Astrocyte of the cerebellum (primary cell): ENCODE results near the gene PYDC1.

Experiments
- DNase-seq: peaks from one replicate; pipeline ENCODE4 v3.0.0-alpha.2; 2011; ENCODE audit warnings: low read depth
- H3K4me3 ChIP-seq: 2 replicates; pipeline ENCODE4 v1.5.1; 2011; ENCODE audit warnings: mild to moderate bottlenecking, low read depth, low read length, moderate library complexity
- CTCF ChIP-seq: IDR thresholded peaks from 2 replicates; pipeline ENCODE4 v1.5.1; 2012; ENCODE audit warnings: low read length, low read depth, moderate library complexity, mild to moderate bottlenecking; ENCODE audit errors: missing control alignments
- in situ Hi-C: cut with HindIII; loops from 2 replicates; pipeline ENCODE4 v1.10.0; 2017; ENCODE audit warnings: low sequenced_read_pairs

The PYDC1 gene

GRCh38 chr16:31216422-31217135 lies at the start of gene PYDC1:
Gene PYDC1 (minus strand): TSS chr16:31217135. CDS start chr16:31217028, 107 bp downstream.
- DNase-seq: no peak
- in situ Hi-C loops: no loop called here
- no peak for TF ChIP-seq CTCF
- H3K4me3 ChIP-seq: no peak within 1 kb of the TSS

GRCh38 chr16:31265329-31266245 lies 48.7 kb upstream of the PYDC1 start:
- TF ChIP-seq CTCF: no peak
- DNase-seq: no peak
- in situ Hi-C loops: no loop called here
- no peak overlapping the region for H3K4me3 ChIP-seq

GRCh38 chr16:31262084-31262483 lies 45.1 kb upstream of the PYDC1 start:
- no peak for DNase-seq
- H3K4me3 ChIP-seq: no peak overlapping the region
- TF ChIP-seq CTCF: no peak
- in situ Hi-C loops: no loop called here

- in situ Hi-C loops: no loop called here
- DNase-seq: no peak
- no peak for TF ChIP-seq CTCF
- H3K4me3 ChIP-seq: no peak overlapping the region
Observed at GRCh38 chr16:31260136-31260931, 43.4 kb upstream of the PYDC1 start.

GRCh38 chr16:31258366-31258765 lies 41.4 kb upstream of the PYDC1 start:
- no peak for TF ChIP-seq CTCF
- DNase-seq: no peak
- in situ Hi-C loops: no loop called here
- no peak overlapping the region for H3K4me3 ChIP-seq

- TF ChIP-seq CTCF: no peak
- no peak for DNase-seq
- in situ Hi-C loops: no loop called here
- no peak overlapping the region for H3K4me3 ChIP-seq
Observed at GRCh38 chr16:31256466-31256865, 39.5 kb upstream of the PYDC1 start.
